HepG2 (cell line): Measurements from ENCODE around the gene SRGAP2B. TPM values are rescaled to one million over a fixed set of nuclear protein-coding genes. Genes with fewer than 3 reads are reported as not detected.
"Not testable (repeated sequence)": the region's sequence is repeated elsewhere in the genome, so short reads cannot be mapped to it uniquely, and the experiment has no call there.

Experiments used
- ATAC-seq: fragments of 200-7000 bp; cut with Tn5 transposase; 3 replicates; pipeline ENCODE4 v1.9.1; 2020; ENCODE audit warnings: mild to moderate bottlenecking, moderate library complexity
- BruUV-seq: library from RNA; stranded (reverse); fragments of 400-500 nt; replicated peaks from 2 replicates; lab custom pipeline; 2021; lab: Mats Ljungman, UMichigan
- CTCF ChIA-PET: fragments of 300-600 bp; formaldehyde crosslinking; extraction: SDS; loops from one replicate; lab custom pipeline; 2021; ENCODE audit warnings: low total read pairs, inconsistent platforms, low intra/inter-chr PET ratio; lab: Yijun Ruan, JAX
- POLR2A ChIA-PET: fragments of 350-600 bp; sonication (Branson Sonifier 250); formaldehyde crosslinking; loops from one replicate; lab custom pipeline; 2020; ENCODE audit warnings: antibody characterized with exemption, inconsistent platforms; lab: Yijun Ruan, JAX
- DNase-seq: peaks from one replicate; pipeline ENCODE4 v3.0.0-alpha.2; 2015; ENCODE audit warnings: low spot score
- FAIRE-seq: peaks from 3 replicates; lab custom pipeline; 2011; peaks lifted over from hg19 to GRCh38; lab: Jason Lieb, UNC
- H2AFZ ChIP-seq: one replicate; pipeline ENCODE4 v1.6.1; 2011; ENCODE audit warnings: low read length, inconsistent platforms
- H3K27ac ChIP-seq: fragments of 300-600 bp; 3 replicates; pipeline ENCODE4 v1.8.0; 2011; ENCODE audit warnings: mixed run types, mild to moderate bottlenecking, mixed read lengths, low read length, inconsistent platforms; ENCODE audit not compliant: insufficient read depth; ENCODE audit errors: extremely low read length
- H3K27me3 ChIP-seq, 2 experiments: fragments of 200-600 bp in 1 of 2; 2 replicates in 1 of 2; 3 replicates in 1 of 2; pipeline versions ENCODE4 v1.6.0 to v1.8.0; 2011; ENCODE audit warnings: low read length in 2 of 2, mild to moderate bottlenecking in 2 of 2, moderate library complexity in 2 of 2, inconsistent platforms in 1 of 2; ENCODE audit not compliant: insufficient read depth in 2 of 2, control insufficient read depth in 1 of 2
- H3K36me3 ChIP-seq, 2 experiments: fragments of 200-600 bp in 1 of 2; replicated peaks in 1 of 2; 2 replicates in 1 of 2; 3 replicates in 1 of 2; pipeline versions ENCODE4 v1.5.1 to v1.8.0; 2011; ENCODE audit warnings: low read length in 2 of 2, inconsistent platforms in 1 of 2; ENCODE audit not compliant: insufficient read depth in 2 of 2, control insufficient read depth in 1 of 2
- H3K4me1 ChIP-seq: 2 replicates; pipeline ENCODE4 v1.5.1; 2012; ENCODE audit warnings: low read length, inconsistent platforms; ENCODE audit not compliant: insufficient read depth
- H3K4me2 ChIP-seq: 2 replicates; pipeline ENCODE4 v1.6.0; 2011; ENCODE audit warnings: low read depth, low read length, inconsistent platforms
- H3K4me3 ChIP-seq, 3 experiments: fragments of 200-600 bp in 1 of 3; sonication (generic), shearing (Covaris generic) in 1 of 3; replicated peaks in 1 of 3; 2 replicates each; pipeline ENCODE4 v1.5.1; 2011 to 2016; ENCODE audit warnings: low read length in 3 of 3, inconsistent platforms in 2 of 3, low read depth in 2 of 3, mild to moderate bottlenecking in 2 of 3, control low read depth in 1 of 3, mixed read lengths in 1 of 3; ENCODE audit not compliant: insufficient read depth in 1 of 3
- H3K79me2 ChIP-seq: one replicate; pipeline ENCODE4 v1.6.1; 2011; ENCODE audit warnings: low read length, inconsistent platforms; ENCODE audit not compliant: insufficient read depth
- H3K9ac ChIP-seq: 2 replicates; pipeline ENCODE4 v1.6.0; 2011; ENCODE audit warnings: mild to moderate bottlenecking, low read depth, low read length, inconsistent platforms; ENCODE audit not compliant: insufficient read depth
- H3K9me3 ChIP-seq: 2 replicates; pipeline ENCODE4 v1.5.1; 2012; ENCODE audit warnings: mild to moderate bottlenecking, low read length
- H4K20me1 ChIP-seq: 2 replicates; pipeline ENCODE4 v1.6.0; 2011; ENCODE audit warnings: inconsistent platforms, mild to moderate bottlenecking, low read length, moderate library complexity; ENCODE audit not compliant: insufficient read depth
- WGBS: methylation state at CpG from one replicate; pipeline ENCODE4 v1.1.6; 2017; ENCODE audit warnings: low lambda C conversion rate; 5-methylcytosine and 5-hydroxymethylcytosine counted together
- in situ Hi-C: cut with HindIII; loops from 2 replicates; pipeline ENCODE4 v1.10.0; 2017; ENCODE audit warnings: low pct_unique_long_range_greater_than_20kb; ENCODE audit not compliant: extremely low pct_ligation_motif_present
- intact Hi-C: fragments of 100-400 bp; cut with micrococcal nuclease; formaldehyde crosslinking; loops from one replicate; pipeline ENCODE4 v1.10.0; 2022; ENCODE audit not compliant: unreplicated experiment
- polyA plus RNA-seq, 8 experiments: library from polyadenylated mRNA; depleted of rRNA in 3 of 8; stranded (reverse) in 7 of 8; unstranded in 1 of 8; fragments of >200 nt; fragmentation: Illumina TruSeq in 4 of 8; extraction: Trizol in 4 of 8; gene quantifications; 2 replicates each; pipeline versions ENCODE4 v1.2.1 to v1.2.3, GENCODE V29; 2011 to 2016; ENCODE audit warnings: low read depth in 4 of 8, missing spikeins in 1 of 8, mixed read lengths in 1 of 8; ENCODE audit not compliant: insufficient read depth in 1 of 8
- total RNA-seq, 5 experiments: library from RNA; depleted of rRNA; stranded (reverse); fragments of >200 nt; fragmentation: Illumina TruSeq; extraction: Trizol; gene quantifications; 2 replicates each; pipeline ENCODE4 v1.2.3, GENCODE V29; 2016; ENCODE audit warnings: low read depth in 1 of 5
- TF ChIP-seq, protein P1 (sequence below): sonication (generic); formaldehyde crosslinking; IDR thresholded peaks from 2 replicates; pipeline ENCODE4 v1.4.0; 2020; ENCODE audit warnings: missing genetic modification reagents

Gene SRGAP2B
- total and polyA plus RNA-seq, 2 of the 13 experiments (the other 11 are each of a cell fraction or from before 2014, with no cell fraction given): 9.2 to 16.1 TPM

DNA sequence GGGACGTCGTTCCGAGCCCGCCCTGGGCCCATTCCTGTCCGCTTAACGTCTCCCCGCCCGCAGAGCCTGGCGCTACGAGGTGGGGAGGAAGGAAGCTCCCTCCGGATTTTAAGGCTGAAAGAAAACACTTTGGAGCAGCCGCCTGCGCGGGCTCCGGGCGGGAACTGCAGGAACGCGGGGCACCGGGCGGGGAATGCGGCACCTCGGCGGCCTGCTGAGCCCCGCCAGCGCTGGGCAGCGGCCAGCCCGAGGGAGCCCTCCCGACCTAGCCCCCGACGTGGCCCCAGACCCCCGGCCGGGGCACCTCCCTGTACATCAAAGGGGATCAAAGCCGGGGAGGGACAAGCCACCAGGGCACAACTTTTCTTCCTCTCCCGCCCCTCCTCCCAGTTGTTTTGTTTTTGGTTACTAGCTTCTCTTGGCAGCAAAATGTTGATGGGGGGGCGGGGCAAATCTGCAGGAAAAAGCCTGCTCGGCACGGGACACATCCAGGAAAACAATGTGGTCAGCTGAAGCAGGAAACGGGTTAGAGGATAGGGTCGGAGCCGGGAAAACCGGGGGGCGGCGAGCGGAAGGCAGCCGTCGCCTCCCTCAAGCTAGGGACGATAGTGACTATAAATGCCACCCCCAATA lies 1.5 kb downstream of the SRGAP2B start:
- FAIRE-seq, BruUV-seq, H3K79me2 ChIP-seq, H4K20me1 ChIP-seq, CTCF ChIA-PET, H3K36me3 ChIP-seq, H3K9me3 ChIP-seq, ATAC-seq, H3K4me2 ChIP-seq, H2AFZ ChIP-seq, H3K27me3 ChIP-seq, intact Hi-C loops, H3K4me1 ChIP-seq, POLR2A ChIA-PET, in situ Hi-C loops: not testable (repeated sequence)
- Histone ChIP-seq H3K27ac (peak overlapping the region; percentile 46), H3K9ac (0 out of 2 replicates have a peak overlapping the region, but pooled peaks have one; percentile 39), H3K4me3 (peak overlapping the region in 2 of 3 experiments; percentile 37 to 54; a peak in 4 of 6 replicates)
- TF ChIP-seq, protein P1, sequence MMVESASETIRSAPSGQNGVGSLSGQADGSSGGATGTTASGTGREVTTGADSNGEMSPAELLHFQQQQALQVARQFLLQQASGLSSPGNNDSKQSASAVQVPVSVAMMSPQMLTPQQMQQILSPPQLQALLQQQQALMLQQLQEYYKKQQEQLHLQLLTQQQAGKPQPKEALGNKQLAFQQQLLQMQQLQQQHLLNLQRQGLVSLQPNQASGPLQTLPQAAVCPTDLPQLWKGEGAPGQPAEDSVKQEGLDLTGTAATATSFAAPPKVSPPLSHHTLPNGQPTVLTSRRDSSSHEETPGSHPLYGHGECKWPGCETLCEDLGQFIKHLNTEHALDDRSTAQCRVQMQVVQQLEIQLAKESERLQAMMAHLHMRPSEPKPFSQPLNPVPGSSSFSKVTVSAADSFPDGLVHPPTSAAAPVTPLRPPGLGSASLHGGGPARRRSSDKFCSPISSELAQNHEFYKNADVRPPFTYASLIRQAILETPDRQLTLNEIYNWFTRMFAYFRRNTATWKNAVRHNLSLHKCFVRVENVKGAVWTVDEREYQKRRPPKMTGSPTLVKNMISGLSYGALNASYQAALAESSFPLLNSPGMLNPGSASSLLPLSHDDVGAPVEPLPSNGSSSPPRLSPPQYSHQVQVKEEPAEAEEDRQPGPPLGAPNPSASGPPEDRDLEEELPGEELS (CRISPR knock-in tag): peak; percentile 17; the same call in 1 of the 2 replicates
- DNase-seq: peak; percentile 0
- WGBS: under 1% methylated on average over 11 of the region's 47 CpGs

DNA sequence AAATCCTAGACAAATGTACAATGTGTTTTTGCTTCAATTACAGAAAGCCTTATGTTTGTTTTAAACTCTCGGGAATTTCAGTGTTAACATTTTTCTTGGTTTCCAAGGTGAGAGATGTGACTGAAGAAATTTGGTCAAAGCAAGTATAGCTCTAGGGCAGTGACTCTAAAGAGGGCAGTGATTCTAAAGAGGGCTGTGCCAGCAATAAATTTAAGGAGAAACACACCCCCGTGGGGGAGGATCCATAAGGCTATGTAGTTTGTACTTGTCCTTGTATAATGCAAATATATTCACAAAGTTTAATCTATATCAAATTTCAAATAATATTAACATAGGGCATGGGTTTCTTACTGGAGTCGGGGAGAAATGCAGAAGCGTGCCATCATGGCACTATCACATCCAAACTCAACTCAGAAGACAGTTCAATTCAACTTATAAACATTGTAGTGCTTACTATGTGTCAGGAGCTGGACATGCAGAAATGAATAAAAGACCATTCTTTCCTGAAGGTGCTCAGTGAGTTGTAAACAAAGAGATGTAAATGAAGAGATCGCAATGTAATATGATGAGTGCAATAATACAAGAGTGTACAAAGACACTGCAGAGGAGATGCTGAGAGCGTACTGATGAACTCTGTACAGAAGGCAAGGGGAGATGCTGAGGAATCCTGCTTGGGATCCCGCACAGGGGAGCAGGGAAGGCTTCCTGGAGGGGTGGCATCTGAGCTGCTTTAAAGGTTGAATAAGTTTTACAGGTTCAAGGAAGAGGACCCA lies 12.5 kb downstream of the SRGAP2B start:
- H3K9ac ChIP-seq, POLR2A ChIA-PET, BruUV-seq, CTCF ChIA-PET, H3K4me2 ChIP-seq, H4K20me1 ChIP-seq, H3K4me1 ChIP-seq, H3K27me3 ChIP-seq, DNase-seq, H3K4me3 ChIP-seq, H3K36me3 ChIP-seq, H3K9me3 ChIP-seq, in situ Hi-C loops, H3K27ac ChIP-seq, H2AFZ ChIP-seq, intact Hi-C loops, ATAC-seq, FAIRE-seq, H3K79me2 ChIP-seq: not testable (repeated sequence)
- WGBS: 94% methylated on average over 4 of the region's 7 CpGs

DNA sequence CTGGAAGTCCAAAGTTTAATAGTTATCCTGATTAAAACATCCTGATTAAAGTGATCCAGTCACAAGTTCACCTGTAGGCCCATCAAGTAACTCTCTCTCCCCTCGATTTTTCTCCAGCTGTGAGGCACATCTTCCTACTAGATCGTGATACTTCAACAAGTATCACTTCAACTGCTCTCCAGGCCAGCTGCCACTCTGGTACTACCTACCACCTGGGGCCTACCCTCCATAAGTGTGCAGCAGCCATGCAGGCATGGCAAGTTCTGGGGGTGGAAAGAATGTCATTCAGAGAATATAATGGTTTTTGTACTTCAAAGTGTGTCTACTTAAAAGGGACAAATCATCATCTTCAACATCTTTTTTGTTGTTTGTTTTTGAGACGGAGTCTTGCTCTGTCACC lies 14.9 kb downstream of the SRGAP2B start:
- FAIRE-seq, CTCF ChIA-PET, H3K9me3 ChIP-seq, in situ Hi-C loops, H3K9ac ChIP-seq, BruUV-seq, H3K4me2 ChIP-seq, POLR2A ChIA-PET, H2AFZ ChIP-seq, H3K27me3 ChIP-seq, H3K4me3 ChIP-seq, H3K4me1 ChIP-seq, H3K79me2 ChIP-seq, DNase-seq, H3K27ac ChIP-seq, H3K36me3 ChIP-seq, intact Hi-C loops, H4K20me1 ChIP-seq, ATAC-seq: not testable (repeated sequence)
- WGBS: 88% methylated on average over 2 of the region's 3 CpGs
